HG03460 (cell line): ENCODE measurements around the gene EIF1AD.
"Not testable (repeated sequence)": the region's sequence is repeated elsewhere in the genome, so short reads cannot be mapped to it uniquely, and the experiment has no call there.

Experiments used
- ATAC-seq: cut with Tn5 transposase; IDR thresholded peaks from one replicate; pipeline ENCODE4 v1.9.1; 2021; ENCODE audit not compliant: unreplicated experiment

EIF1AD gene

DNA sequence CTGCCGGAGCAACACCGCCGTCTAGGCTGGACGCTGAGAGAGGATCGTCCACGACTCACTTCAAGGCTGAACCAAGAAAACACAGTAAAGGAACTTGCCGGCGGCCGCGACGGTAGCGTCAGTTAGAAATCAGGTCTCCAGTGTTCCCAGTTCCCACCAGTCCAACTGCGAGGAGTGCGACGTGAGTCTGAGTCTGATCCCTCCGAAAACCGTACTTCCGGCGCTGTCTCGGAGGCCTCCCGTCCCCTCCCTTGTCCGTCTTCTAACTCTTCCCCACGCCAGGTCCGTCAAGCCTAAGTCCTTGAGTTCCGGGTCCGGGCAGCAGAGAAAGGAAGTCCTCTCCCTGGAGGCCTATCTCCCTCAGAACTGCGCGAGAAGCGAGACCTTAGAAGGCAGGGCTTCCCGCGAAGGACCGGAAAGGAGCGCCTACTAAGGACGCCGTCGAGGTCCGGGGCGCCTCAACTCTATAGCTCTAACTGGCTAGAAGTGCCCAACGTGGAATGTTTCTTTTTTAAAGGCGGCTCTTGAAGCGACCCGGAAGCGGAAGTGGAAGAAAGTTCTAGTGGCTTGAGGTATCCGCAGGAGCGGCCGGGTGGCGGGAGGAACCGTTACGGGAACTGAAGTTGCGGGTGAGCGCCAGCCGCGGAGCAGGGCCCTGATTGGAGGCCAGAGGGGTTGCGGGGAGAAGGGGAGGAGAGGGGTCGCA, at the start of gene EIF1AD, which contains the start of gene BANF1:
EIF1AD (minus strand) TSS at position 216 of the 706 bp plus-strand sequence. CDS start 1,768 bp downstream, outside the sequence.
BANF1 (plus strand) TSS at position 562 of the 706 bp plus-strand sequence. CDS start 748 bp downstream, outside the sequence.
- peak; percentile 77 for ATAC-seq

GRCh38 chr11:66051371-66051765, 49.4 kb upstream of the EIF1AD start:
- ATAC-seq: no peak

GRCh38 chr11:66050581-66051231, 48.7 kb upstream of the EIF1AD start:
- no peak for ATAC-seq

GRCh38 chr11:66048547-66049323, 46.8 kb upstream of the EIF1AD start, which contains the start of gene GAL3ST3:
Gene GAL3ST3, minus strand, starts transcription at chr11:66049161. Its CDS starts 3,746 bp downstream, at chr11:66045415.
- ATAC-seq: no peak

GRCh38 chr11:66047541-66048365, 45.8 kb upstream of the EIF1AD start:
- ATAC-seq: no peak

- no peak for ATAC-seq
Observed at GRCh38 chr11:66046901-66047300, 44.9 kb upstream of the EIF1AD start.

- no peak for ATAC-seq
Observed at GRCh38 chr11:66045177-66045639, 43.3 kb upstream of the EIF1AD start.

DNA sequence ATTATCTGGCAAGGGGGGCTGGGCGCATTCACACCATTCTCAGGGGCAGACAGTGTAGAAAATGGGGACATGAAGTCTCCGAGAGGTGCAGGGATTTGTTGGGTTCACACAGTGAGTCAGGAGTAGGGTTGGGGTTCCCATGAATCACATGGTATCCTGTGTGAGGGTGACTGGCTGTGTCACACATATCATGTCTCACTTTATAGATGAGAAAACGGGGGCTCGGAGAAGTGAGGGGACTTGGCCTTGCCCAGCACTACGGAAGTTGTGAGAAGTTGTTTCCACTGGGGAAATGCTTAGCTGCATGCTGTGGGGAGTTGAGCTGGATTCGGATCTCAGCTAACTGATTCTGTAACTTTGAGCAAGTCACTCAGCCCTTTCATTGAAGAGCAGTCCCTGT, 42.8 kb upstream of the EIF1AD start:
- no peak for ATAC-seq

- no peak for ATAC-seq
Observed at GRCh38 chr11:66042996-66043906, 41.3 kb upstream of the EIF1AD start.

GRCh38 chr11:66042227-66042995, 40.5 kb upstream of the EIF1AD start:
- ATAC-seq: no peak

DNA sequence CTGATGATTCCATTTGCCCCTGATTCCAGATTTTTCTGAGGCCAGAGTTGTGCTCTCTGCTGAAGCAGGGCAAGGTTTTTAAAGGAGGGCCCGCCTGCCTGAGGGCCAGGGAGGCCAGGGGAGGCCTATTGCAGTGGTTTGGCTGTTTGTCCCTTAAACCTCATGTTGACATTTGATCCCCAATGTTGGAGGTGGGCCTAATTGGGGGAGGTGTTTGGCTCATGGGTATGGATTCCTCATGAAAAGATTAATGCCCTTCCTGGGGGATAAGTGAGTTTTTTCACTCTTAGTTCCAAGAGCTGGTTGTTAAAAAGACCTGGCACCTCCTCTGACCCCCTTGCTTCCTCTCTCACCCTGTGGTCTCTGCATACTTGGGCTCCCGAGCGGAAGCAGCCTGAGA, 37.8 kb upstream of the EIF1AD start:
- no peak for ATAC-seq

- no peak for ATAC-seq
Observed at GRCh38 chr11:66037327-66037726, 35.4 kb upstream of the EIF1AD start.

- no peak for ATAC-seq
Observed at GRCh38 chr11:66036334-66036710, 34.4 kb upstream of the EIF1AD start.

DNA sequence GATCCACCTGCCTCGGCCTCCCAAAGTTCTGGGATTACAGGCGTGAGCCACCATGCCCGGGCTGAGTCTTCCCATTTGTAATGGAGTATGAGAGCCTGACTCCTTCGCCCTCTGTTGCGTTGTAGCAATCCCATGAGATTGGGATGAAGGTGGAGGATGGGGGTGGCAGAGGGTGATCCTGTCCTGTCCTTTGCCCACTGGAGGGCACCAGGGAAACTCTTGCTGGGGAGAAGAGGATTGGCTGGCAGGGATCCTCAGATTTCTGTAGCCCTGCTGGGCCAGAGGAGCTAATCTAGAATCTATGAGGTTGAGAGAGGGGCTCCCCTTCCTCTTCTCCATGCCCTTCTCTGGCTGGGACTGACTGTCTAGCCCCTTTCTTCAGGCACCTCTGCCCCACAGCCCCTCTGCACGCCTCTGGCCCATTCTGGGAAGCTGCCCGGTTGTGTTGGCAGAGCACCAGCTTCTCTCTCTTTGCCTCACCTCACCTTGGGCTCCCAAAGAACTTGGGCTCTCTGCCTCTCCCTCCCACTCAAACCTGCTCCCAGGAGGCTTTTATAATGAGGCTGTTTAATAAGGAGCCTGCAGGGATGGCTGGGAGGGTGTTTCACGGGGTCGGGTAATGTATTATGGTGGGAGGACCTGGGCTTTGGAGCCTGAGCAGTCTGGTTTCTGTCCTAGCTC, 33.8 kb upstream of the EIF1AD start:
- no peak for ATAC-seq

GRCh38 chr11:66032957-66033735, 31.2 kb upstream of the EIF1AD start:
- ATAC-seq: no peak

GRCh38 chr11:66026017-66026529, 24.1 kb upstream of the EIF1AD start, which contains the start of gene CATSPER1:
Gene CATSPER1, minus strand, starts transcription at chr11:66026479. Its CDS starts 100 bp downstream, at chr11:66026379.
- no peak for ATAC-seq

- not testable (repeated sequence) for ATAC-seq
Observed at GRCh38 chr11:66023186-66023440, 21.2 kb upstream of the EIF1AD start.
